Suppressor macrophage (primary cell): ENCODE measurements around the gene TMC1.

Experiments used
- DNase-seq, 4 experiments: peaks; one replicate each; pipeline ENCODE4 v3.0.0-alpha.2; 2020 to 2022

The TMC1 gene

GRCh38 chr9:72576087-72576486 lies 54.7 kb downstream of the TMC1 start:
- DNase-seq, result no peak

DNA sequence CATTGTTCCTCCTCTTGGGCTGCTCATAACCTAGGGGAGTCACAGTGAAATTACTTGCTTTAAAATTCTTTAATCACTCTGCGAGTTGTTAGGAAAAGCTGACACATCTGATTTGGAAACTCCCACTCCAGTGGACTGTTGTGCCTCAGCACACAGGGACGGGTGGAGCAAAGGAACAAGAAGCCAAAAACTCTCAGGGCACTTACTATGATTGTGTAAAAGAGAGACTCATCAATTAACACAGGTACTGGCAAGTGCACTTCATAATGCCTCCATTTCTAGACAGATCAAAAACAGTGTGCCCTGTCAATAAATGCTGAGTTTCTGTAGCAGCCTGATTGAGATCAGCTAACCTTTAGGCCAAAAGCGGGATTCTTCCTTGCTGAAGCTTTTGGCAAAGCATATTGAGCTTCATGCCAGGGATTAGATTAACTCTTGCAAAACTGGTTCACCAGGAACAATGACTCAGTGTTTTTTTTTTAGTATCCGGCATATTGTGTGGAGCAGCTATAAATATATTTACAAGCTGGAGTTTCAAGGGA lies 55.9 kb downstream of the TMC1 start:
- DNase-seq, result peak in 2 of 4 experiments; percentile 29 to 49

DNA sequence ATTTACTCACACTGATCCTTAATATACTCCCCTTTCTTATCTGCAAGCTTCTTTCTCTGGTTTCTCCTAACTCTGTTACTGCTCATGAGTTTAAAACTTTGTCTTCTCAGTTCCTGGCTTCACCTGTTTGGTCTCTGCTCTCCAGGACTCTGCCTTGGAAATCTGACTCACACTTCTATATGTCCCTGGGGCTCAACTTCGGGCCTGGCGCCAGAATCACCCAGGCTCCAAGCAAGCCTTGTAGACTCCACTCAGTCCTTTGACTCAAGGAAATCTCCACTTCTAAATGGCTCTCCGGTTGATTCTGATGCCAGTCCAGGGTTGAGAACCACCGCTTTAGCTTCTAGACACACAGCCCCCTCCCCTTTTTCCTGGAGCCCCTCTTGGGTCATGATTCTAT lies 57.8 kb downstream of the TMC1 start:
- no peak for DNase-seq

DNA sequence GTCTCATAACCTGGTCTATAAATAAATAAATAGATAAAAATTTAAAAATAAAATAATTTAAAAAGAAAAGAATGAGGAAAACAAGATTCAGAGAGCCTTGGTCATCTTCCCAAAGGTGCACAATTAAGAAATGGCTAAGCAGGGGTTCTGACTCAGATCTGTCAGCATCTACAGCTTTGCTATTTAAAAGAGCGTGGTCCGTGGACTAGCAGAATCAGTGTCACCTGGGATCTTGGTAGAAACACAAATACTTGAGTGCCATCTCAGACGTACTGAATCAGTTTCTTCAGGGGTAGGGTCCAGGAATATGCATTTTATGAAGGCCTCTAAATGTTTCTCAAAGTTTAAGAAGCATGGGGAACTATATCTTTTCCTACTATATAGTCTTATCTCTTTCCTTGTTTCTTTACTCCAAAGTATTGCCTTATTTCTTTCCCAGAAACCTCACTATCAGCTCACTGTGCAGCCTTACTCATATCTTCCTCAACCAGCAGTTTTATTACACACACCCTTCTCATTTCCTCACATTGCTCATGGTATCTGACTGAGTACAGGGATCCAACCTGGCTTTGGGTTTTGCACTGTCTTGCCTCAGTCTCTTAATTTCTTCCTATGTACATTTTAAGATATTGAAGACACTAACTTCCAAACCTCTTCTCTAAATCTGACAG lies 58.6 kb downstream of the TMC1 start:
- no peak for DNase-seq

- DNase-seq, result no peak
Measured at GRCh38 chr9:72581694-72582093, 60.3 kb downstream of the TMC1 start.

DNA sequence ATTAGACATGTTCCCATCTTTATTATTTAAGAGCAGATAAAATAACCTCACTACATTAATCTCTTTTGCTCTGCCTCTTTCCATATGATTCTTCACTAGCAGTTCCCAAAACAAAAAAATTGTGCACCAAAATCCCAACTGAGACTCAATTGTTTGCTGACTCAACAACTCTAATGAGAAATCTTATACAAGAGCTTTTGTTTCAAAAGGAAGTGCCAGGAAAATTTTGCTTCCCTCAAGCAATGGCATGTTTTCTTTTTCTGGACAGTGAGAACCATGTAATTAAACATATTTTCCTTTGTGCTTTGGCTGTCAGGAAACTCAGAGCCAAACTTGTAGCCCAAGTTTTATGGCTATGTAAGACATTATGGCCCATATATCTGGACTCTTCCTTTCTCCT lies 62.0 kb downstream of the TMC1 start:
- DNase-seq, result peak in 2 of 4 experiments; percentile 28 to 50

DNA sequence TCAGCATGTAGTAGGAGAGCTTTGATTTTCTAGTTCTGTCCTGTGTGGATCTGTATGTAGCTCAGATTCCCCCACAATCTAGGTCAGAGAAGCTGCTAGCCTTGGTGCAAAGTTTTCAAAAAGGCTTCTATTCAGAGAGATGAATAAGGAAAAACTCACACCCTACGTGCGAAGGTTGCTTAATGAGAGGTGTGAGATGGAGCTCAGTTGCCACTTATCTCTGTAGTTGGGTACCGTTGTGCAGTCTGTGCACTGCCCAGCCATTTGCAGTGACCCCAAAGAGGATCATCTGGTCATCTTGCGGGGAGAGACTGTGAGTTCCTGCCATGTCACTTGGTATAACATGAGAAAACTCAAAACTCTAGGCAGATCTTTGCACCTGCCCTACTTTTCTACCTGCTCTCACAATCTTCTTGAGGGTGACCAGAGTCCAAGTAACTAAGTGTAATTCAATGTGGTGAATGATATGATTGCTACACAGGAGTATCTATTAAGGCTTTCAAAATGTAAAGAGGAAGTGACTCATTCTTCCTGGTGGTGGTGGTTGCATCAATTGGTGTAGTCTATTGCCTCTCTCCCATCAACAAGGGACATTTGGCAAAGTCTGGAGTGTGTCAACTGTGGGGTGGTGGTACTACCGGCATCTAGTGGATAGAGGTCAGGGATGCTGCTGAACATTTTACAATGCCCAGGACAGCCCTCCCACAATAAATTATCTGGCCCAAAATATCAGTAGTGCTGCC lies 65.2 kb downstream of the TMC1 start:
- DNase-seq, result peak; percentile 81 to 94 (median 88)

DNA sequence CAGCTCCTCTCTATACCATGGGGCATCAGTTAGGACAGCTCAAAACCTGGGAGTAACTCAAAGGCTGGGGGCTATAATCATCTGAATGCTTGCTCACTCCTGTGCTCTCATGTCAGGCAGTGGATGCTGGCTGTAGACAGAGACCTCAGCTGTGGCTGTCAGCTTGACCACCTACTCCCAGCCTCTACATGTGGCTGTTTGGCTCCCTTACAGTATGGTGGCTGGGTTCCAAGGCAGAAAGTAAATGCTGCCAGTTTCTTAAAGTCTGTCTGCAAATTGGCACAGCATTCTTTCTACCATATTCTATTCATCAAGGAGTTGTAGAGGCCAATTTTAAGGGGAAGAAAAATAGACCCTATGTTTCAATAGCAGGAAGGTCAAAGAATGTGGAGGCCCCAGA lies 66.9 kb downstream of the TMC1 start:
- no peak for DNase-seq

- peak; percentile 61 to 84 (median 78) for DNase-seq
Measured at GRCh38 chr9:72589667-72590521, 68.5 kb downstream of the TMC1 start.

GRCh38 chr9:72590824-72591223 lies 69.4 kb downstream of the TMC1 start:
- peak in 3 of 4 experiments; percentile 47 to 66 (median 54) for DNase-seq

GRCh38 chr9:72592502-72593403 lies 71.3 kb downstream of the TMC1 start:
- DNase-seq, result peak; percentile 72 to 91 (median 76)

DNA sequence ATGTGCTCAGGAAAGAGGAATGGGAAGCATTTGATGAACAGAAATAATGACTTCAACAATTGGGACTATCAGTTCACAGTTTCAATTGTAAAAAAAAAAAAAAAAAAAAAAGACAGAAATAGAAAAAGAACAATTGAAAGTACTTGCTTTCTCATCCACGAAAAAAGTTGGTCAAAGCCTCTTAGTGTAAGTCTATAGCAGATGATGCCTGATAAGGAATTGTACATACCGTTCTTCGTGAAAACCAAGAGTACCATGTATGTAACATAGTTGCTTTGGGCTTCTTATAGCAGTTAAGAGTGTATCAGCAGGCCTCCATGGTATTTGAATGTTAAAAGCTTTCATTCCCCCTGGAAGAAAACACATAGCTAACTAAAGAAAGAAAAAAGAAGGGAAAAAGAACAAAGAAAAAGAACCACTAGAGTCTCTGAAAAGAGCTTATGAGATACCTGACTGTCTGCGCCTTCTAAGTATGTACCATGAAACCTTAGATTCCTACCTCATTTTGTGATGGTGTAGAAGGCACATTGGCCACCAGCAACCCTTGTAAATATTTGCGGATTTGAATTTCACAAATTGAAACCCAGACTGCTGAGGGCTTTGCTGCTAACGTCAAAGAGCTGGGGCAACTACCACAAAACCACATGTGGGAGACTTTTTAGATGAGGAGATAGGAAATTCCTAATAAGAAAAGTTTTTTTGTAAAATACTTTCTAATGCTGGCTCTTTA lies 75.2 kb downstream of the TMC1 start:
- no peak for DNase-seq

DNA sequence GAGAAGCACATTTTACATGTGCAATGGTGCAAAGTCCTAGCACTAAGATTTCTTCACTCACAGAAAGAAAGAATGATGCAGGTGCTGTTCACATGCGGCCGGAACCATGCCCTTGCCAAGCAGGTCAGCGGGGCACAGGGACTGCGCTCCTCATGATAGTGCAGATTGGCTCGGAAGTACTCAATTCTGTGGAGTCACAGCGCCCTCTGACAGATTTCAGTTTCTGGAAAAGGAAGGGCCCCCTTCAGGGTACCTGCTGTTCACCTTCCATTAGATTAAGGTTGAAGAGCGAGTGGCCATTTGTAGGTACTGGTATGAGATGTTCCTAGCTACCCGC lies 75.7 kb downstream of the TMC1 start:
- DNase-seq, result no peak

DNA sequence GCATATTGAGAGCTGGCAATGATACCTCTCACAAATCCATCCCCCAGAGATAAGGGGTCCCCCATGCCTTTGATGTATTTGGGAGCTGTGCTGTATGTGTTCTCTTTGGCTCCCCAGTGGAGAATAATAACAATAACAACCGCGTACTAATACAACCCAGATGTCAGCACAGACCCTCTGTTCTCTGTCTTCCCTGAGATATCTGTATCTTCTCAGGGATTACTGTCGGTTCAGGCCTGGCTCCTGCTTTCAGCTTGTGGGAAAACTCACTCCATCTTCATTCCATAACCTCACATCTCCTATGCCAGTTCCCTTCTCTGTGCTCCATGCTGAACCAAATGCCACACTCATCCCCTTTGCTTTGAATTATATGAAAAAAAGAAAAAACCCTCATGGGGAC lies 76.2 kb downstream of the TMC1 start:
- no peak for DNase-seq

DNA sequence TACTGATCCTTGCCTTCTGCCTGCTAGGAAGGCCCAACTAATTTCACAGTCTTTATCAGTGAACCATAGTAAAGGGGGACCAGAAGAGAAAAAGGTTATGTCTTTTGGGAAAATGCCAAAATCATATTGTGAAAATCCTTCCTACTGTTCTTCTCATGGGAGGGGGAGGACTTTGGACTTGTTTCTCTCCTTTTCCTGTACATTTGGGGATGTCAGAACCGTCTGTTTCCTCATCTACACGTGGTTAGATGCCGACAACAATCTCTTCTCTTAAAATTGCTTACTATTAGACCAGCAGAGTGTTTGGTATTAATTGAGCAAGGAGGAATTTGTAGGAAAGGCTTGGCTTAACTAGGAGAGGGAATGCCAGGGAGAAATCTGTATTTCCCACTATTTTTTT lies 77.2 kb downstream of the TMC1 start:
- DNase-seq, result peak in 2 of 4 experiments; percentile 21 to 39

GRCh38 chr9:72599874-72600534 lies 78.6 kb downstream of the TMC1 start:
- no peak for DNase-seq

- DNase-seq, result no peak
Measured at GRCh38 chr9:72600671-72601070, 79.3 kb downstream of the TMC1 start.

GRCh38 chr9:72601615-72602014 lies 80.2 kb downstream of the TMC1 start:
- DNase-seq, result no peak

- DNase-seq, result peak in 1 of 4 experiments; percentile 11
Measured at GRCh38 chr9:72612449-72612848, 91.0 kb downstream of the TMC1 start.

- DNase-seq, result no peak
Measured at GRCh38 chr9:72614067-72614466, 92.7 kb downstream of the TMC1 start.

- DNase-seq, result no peak
Measured at GRCh38 chr9:72615931-72616330, 94.5 kb downstream of the TMC1 start.
